Stimulated activated CD4-positive, alpha-beta T cell treated with anti-CD3 and anti-CD28 coated beads, Interleukin-1b, Interleukin-23, amount 100 ng/mL, for 24 hours (primary cell): ENCODE measurements around the gene MYL9.
"Not testable (repeated sequence)": the region's sequence is repeated elsewhere in the genome, so short reads cannot be mapped to it uniquely, and the experiment has no call there.

Experiments
- DNase-seq, 4 experiments: peaks; one replicate each; pipeline ENCODE4 v3.0.0-alpha.2; 2020; ENCODE audit warnings: low read depth in 4 of 4, low spot score in 1 of 4

MYL9 gene

DNA sequence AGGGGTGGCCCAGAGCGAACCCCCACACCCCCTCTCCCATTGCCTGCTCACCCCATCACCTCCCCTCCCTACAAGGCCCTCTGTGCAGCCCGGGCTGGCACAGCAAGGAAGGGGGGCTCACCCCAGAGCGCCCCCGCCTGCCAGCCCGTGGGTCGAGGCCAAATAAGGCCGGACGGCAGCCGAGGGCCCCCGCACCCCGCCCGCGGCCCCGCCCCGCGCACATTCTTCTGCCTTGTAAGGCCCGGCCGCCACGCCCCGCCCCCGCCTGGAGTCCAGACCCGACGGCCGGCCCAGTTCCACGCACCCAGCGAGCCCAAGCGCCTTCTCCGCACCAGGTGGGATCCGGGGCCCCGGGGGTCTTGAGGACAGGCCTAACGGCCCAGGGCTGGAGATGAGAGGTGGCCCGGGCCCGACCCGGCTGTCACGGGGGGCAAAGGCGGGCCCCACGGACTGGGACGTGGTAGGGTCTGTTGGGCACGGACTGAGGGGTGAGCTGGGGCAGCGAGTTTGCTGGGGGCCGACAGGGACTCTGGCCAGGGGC, at the start of gene MYL9:
MYL9 (plus strand) TSS at position 293 of the 541 bp plus-strand sequence. CDS start 3,366 bp downstream, outside the sequence.
- no peak for DNase-seq

DNA sequence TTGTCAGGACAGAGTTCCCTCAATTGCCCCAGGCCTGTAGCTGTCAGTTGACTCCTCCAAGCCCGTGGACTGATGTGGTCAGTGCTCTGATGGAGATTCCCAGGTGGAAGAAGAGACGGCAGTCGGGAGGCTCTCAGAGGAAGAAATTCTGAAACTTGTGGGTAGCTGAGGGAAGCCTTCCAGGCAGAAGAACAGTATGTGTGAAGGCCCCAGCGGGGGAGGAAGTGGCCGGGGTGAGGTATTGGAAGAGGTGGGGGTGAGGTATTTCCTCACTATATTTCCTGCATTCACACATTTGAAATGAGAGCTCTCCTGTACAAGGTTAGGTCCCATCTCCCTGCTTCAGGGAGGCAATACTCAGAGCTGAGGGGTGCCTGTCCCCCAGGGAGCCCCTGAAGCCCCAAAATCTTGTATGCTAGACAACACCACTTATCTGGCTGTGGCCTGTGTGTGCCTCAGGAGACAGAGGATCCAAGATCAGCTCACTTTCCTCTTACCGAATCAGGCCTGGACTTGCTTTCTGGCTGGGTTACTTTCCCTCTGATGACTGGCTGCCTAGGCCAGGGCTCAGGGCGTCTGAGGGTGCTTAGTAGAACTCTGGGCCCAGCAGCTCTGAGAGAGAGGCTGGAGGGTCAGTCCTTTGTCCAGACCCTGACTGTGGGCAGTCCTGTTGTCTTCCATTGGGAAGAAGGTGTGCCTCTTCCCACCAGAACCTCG, 49.3 kb upstream of the MYL9 start:
- DNase-seq = peak in 2 of 4 experiments; percentile 7 to 37

DNA sequence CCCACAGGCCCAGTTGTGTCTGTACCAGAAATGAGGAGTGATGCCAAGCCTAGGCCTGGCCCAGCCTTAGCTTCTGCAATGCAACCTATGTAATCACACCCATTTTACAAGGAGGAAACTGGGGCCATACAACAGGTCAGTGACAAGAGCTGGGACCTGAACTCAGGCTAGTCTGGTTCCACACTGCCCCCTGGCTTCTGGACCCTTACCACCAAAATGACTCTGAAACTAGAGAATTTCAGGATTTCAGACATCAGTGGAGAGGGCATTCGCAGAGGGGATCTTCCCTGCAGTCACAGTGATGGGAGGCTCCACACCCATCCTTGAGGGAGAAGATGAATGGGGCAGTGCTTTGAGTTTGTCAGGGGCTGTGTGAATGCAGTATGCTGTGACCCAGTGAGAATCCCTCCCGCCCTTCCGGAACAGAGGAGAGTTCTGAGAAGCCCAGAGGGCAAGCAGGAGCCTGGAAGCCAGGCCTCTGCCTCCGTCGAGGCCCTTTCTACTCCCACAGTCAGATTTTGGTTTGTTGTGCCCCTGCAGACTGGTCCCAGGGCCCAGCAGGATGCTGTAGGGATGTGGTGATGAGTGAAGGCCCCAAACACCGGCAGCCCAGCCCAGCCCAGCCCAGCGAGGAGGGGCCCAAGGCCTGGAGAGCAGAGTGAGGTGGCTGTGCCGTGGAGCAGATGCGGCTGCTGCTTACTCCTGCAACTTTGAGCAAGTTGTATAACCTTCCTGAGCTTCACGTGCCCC, 48.1 kb upstream of the MYL9 start:
- DNase-seq = no peak

DNA sequence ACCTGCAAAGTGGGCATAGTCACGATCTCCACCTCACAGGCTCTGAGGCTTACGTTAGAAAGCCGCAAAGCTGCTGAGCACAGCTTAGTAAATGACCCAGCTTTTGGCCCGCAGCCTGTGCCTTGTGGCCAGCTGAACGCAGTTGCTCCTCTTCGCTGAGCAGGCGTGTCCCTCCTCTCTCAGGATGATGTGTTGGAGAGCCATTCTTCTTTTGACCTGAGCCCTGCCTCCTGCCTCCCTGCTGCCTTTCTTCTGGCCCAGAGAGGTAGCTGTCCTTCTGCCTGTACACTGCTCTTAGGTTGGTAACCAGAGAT, 47.6 kb upstream of the MYL9 start:
- DNase-seq = no peak

DNA sequence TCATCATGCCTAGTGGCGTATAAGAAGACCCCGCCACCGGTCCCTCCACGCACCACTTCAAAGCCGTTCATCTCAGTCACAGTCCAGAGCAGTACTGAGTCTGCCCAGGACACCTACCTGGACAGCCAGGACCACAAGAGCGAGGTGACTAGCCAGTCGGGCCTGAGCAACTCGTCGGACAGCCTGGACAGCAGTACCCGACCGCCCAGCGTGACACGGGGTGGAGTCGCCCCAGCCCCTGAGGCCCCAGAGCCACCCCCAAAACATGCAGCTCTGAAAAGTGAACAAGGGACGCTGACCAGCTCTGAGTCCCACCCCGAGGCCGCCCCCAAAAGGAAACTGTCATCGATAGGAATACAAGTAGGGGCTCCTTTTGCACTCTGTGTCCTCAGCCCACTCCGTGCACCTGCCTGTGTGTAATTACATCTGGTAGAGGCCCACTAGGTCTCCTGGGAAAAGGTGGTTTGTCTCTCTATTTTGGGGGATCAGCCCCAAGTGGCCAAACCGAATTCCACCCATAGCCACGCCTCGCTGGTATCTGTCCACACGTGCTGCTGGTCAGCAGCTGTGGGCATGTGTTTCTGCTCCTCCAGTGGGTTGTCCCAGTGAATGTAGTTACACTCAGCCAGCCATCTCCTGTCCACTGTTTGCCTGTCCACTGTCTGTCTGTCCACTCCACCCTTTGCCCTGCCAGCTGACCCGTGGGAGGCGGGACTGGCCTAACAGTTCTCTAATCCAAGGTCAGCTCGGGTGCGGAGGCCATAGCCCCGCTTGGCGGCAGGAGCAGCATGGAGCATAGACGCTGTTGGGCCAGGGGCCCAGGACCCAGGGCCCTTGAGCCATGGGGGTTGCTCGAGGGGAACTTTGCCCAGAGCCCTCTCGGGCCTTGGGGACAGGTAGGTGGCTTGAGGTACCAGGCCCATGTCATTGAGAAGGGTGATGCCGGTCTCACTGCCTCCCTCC, 44.3 kb upstream of the MYL9 start:
- DNase-seq = no peak

DNA sequence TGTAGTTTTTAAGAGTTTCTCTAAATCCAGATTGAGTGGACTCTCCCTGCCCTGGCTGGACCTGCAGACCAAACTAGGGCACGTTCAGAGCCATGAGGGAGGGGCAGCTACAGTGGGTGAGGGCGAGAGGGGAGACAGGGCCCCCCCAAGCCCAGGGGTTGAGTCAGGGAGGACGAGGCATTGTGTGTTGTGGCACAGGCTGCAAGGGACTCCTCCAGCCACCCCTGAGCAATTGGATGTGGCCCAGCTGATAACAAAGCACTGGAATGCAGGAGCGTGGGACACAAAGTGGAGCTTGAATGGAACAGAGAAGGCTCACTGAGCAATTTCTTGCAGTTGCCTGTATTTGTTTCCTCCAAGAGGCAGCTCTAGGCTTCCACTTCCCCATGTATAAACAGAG, 43.5 kb upstream of the MYL9 start:
- DNase-seq = no peak

DNA sequence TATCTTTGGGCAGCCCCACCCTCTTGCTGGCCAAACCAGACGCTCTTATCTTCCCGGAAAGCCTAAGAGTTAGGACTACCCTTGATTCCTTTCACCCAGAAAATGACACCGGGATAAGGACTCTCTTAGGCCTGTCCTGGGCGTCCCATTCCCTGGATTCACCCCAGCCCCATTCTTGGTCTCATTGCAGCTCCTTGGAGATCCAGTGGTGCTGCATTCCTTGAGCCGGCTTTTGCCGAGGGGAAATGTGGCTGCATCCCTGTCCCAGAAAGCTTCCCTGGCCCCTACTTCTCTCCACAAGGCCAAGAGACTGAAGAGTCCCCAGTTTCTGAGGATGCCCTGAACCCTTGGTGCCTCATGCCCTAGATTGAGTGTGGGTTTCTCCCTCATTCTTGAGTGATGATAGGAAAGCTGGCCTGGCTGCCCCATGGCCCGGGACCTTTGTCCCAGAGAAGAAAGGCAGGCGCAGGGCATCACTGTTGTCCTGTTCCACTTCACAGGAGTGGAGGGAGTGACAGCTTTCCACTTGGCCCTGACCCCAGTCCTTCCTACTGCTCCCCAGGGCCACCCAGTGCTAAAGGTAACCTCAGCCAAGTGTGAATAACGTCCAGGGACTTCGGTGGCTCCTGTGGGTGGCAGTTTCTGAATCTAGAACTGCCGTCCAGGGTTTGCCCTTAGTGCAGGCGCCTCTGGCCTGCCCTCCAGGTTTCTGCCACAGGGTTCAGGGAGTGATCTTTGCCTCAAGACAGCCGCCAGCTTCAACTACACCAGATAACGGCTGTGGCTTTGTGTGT, 42.7 kb upstream of the MYL9 start:
- DNase-seq = no peak

DNA sequence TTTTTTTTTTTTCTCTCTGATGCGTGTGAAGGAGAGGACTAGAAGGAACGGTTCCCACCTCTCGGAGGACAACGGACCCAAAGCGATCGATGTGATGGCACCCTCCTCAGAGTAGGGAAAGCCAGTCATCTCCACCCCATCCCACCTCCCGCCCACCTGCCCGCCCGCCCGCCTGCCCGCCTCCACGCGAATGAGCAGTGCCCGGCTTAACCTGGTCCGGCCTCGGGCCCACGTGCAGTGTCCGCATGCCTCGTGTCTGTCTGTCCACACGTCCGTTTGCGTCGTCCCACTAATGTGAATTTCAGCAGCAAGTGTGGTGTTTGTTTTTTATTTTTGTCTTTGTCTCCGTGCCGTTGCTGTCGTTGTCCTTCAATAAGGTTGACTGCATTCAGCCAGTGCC, 42.1 kb upstream of the MYL9 start:
- no peak for DNase-seq

DNA sequence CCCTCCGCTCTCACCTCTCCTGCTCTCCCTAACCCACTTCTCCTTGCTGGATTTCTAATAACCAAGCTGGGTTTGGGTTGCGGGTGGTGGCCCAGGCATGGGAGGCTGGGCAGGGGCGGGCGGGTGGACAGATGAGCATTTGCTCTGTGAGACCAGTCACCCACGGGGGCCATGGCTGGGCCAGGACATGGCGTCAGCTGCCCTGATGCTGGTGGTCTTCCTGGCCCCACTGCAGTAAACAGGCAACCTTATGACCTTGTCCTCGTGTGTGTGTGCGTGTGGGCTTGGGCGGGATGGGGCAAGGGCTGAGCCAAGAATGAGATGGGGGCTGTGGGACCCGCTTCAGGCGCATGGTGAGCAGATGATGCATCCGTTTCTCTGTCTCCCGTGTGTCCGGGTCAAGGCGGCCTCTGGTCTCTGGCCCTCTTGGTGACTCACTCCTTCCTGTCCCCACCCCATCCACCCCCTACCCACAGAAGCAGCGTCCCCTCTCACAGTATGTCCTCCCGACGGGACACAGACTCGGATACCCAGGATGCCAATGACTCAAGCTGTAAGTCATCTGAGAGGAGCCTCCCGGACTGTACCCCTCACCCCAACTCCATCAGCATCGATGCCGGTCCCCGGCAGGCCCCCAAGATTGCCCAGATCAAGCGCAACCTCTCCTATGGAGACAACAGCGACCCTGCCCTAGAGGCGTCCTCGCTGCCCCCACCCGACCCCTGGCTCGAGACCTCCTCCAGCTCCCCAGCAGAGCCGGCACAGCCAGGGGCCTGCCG, 41.4 kb upstream of the MYL9 start:
- no peak for DNase-seq

DNA sequence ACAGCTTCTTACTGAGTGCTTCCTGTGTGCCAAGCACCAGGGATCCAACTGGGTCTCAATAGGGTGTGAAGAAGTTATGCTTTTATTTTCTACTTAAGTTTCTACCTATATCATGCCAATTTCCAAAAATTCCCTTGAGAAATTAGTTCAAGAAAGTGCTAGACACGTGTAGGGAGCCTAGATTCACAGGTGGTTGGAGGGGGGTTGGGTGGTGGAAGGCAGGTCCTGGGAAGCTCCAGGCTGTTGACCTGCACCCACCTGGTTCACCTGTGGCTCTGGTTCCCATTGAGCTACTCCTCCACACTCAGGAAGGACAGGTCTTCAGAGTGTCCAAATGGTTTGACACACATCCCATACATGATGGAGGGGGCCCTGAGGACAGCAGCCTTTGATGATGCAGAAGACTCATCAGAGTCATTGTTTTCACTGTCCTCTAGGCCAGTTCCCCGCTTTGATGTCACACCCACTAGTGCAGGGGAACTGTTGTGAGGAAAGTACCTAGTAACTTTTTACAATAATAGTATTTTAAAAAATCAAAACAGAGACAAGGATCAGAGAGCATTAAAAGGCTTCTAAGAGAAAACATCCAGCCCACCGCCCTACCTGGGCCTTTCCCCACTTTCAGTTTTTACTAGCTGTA, 39.8 kb upstream of the MYL9 start:
- DNase-seq = no peak

DNA sequence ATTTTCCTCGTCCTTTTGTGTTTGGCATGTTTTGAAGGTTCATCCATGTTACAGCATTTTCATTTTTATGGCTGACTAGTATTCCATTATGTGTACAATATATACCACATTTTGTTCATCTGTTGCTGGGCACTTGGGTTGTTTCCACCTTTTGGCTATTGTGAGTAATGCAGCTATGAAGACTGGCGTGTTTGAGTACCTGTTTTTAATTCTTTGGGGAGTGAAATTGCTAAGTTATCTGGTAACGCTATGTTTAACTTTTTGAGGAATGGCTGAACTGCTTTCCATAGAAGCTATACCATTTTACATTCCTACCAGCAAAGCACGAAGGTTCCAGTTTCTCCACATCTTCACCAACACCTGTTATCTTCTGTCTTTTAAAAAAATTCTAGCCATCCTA, 37.0 kb upstream of the MYL9 start:
- no peak for DNase-seq

DNA sequence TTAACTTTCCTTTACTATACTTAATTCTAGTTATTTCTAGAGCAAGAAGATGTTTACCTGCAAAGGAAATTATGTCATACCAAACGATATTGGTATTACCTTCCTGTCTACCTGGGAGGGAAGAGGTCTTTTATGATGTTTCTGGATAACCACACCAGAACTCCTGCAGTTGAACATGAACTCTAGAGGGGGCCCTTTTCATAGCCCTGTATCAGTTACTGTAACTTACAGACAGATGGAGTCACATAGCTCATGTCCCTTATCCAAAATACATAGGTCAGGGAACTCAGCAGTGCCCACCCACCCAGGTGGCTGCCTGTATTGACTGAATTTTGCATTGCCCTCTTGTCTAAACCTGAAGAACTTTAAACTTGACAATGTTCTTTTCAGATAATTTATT, 35.1 kb upstream of the MYL9 start:
- no peak for DNase-seq

DNA sequence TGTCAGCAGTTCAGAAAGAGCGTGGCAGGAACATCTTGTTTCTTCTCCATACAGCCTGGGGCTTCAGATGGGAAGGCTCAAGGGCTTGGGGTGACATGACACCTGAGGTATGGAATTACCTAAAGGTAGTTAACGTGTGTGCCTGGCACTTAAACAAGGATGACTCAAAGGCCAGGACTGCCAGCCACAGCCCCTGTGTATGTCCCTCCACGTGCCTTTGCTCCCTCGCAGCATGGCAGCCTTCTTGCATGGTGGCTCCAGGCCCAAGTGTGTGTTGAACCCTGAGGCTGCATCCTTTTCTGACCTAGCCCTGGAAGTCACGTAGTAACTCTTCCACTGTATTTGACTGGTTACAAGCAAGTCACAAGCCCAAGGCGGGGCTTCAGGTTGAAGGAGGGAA, 33.6 kb upstream of the MYL9 start:
- DNase-seq = no peak

DNA sequence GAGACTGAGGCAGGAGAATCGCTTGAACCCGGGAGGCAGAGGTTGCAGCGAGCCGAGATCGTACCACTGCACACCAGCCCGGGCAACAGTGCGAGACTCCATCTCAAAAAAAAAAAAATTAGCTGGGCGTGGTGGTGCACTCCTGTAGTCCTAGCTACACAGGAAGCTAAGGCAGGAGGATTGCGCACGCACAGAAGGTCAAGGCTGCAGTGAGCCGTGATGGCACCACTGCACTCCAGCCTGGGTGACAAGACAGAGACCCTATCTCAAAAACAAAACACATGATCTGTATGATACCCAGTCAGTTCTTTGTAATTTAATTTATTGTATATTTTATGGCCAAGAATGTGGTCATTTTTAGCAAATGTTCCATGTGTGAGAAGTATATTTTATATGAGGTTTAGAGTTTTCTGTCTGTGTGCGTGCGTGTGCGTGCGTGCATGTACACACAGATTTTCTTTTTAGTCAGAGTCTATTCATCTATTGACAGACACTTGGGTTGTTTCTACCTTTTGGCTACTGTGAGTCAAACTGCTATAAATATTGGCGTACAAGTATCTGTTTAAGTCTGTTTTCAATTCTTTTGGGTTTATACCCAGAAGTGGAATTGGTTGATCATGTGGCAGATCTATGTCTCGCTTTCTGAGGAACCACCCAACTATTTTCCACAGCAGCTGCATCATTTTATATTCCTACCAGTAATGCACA, 22.2 kb upstream of the MYL9 start:
- DNase-seq = peak in 1 of 4 experiments; percentile 13

DNA sequence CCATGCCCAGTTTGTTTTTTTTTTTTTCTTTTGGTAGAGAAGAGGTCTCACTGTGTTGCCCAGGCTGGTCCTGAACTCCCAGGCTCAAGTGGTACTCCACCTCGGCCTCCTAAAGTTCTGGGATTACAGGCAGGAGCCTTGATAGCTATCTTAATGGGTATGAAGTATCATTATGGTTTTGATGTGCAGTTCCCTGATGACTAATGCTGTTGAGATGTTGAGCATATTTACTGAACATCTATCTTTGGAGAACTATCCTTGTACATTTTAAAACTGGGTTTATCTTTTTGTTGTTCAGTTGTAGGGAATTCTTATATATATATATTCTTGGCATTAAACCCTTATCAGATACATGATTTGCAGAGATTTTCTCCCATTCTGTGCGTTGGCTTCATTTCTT, 21.4 kb upstream of the MYL9 start:
- no peak for DNase-seq

DNA sequence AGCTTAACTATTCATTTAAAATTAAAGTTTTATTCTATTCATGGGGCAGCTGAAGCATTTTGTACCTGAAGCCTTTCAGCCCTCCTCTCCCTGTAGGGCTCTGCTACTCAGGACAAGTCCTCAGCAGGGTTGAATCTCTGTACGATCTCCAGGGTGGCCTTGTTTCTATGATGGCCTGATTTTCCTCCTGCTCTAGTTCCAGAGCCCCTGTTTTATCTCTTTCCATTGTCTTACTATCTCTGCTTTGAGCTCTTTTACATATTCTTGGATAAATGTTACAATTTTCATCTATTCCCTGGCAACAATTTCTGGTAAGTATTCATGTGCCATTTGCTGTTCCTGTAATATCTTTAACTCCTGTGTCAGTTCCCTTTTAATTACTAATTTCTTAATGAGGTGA, 19.8 kb upstream of the MYL9 start:
- no peak for DNase-seq

DNA sequence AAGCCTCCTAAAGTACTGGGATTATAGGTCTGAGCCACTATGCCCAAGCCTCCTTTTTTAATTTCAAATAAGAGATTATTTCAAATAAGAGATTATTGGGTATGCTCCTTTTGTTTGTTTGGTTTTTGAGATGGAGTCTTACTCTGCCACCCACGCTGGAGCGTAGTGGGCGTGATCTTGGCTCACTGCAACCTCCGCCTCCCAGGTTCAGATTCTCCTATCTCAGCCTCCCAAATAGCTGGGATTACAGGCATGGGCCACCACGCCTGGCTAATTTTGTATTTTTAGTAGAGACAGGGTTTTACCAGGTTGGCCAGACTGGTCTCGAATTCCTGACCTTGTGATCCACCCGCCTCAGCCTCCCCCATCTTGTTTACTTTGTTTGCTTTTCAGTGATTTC, 18.9 kb upstream of the MYL9 start:
- not testable (repeated sequence) for DNase-seq

DNA sequence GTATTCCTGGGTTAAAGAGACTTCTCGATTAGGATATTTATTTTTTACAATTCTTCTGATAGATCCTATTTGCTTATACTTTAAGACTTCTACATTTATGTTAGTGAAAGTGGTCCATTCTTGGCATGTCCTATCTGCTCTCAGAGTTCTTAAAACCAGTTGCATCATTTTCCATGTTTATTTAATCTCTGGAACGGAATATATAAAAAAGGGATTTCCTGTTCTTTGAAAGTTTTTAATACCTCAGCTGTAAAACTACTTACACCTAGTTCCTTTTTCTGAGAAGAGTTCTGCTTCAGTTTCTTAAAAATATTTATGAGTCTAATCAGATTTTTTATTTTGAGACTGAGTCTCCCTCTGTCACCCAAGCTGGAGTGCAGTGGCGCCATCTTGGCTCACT, 18.0 kb upstream of the MYL9 start:
- no peak for DNase-seq
